Upper lobe of right lung (tissue), 1 donor: ENCODE data around the gene TMEM209. TPM values are rescaled to one million over a fixed set of nuclear protein-coding genes. Genes with fewer than 3 reads are reported as not detected.

Experiments
- ATAC-seq: fragments of 200-7000 bp; cut with Tn5 transposase; one replicate; pipeline ENCODE4 v1.9.1; 2020; ENCODE audit warnings: mild to moderate bottlenecking, moderate library complexity
- DNase-seq: peaks from one replicate; pipeline ENCODE4 v3.0.0-alpha.2; 2020
- H3K27ac ChIP-seq: fragments of 200-600 bp; one replicate; pipeline ENCODE4 v1.8.0; 2022
- H3K27me3 ChIP-seq: fragments of 200-600 bp; one replicate; pipeline ENCODE4 v1.8.0; 2022; ENCODE audit warnings: mild to moderate bottlenecking
- H3K36me3 ChIP-seq: fragments of 200-600 bp; one replicate; pipeline ENCODE4 v1.8.0; 2022
- H3K4me1 ChIP-seq: fragments of 200-600 bp; one replicate; pipeline ENCODE4 v1.8.0; 2022
- H3K4me3 ChIP-seq: fragments of 200-600 bp; one replicate; pipeline ENCODE4 v1.8.0; 2022; ENCODE audit warnings: mild to moderate bottlenecking
- H3K9me3 ChIP-seq: fragments of 200-600 bp; one replicate; pipeline ENCODE4 v1.8.0; 2022
- intact Hi-C: fragments of 100-400 bp; cut with DNase I; formaldehyde crosslinking; loops from one replicate; pipeline ENCODE4 v1.11.0; 2022
- total RNA-seq: library from RNA; stranded (reverse); fragmentation: NEBNext Ultra II Directional; extraction: Animal tissue kit (Norgen Biotek cat#: 25700); gene quantifications from one replicate; pipeline ENCODE4 v1.2.1, GENCODE V29; 2021
- TF ChIP-seq, protein P1 (sequence below): fragments of 200-600 bp; IDR thresholded peaks from one replicate; pipeline ENCODE4 v1.8.0; 2022; ENCODE audit warnings: antibody characterized with exemption
- donor health status: DM: no; HTN: yes; CAD: no; lungs with severe emphysema.

Gene TMEM209
- total RNA-seq, 1 donor from 2014 or later = 18.3 TPM

- Histone ChIP-seq H3K4me1 (no peaks in the 10 kb centered on the region), H3K4me3 (no peak overlapping the region), H3K36me3 (peaks cover 68% of the 10 kb centered on the region), H3K9me3 (no peaks in the 10 kb centered on the region), H3K27me3 (no peaks in the 10 kb centered on the region), H3K27ac (no peak overlapping the region)
- TF ChIP-seq, protein P1, sequence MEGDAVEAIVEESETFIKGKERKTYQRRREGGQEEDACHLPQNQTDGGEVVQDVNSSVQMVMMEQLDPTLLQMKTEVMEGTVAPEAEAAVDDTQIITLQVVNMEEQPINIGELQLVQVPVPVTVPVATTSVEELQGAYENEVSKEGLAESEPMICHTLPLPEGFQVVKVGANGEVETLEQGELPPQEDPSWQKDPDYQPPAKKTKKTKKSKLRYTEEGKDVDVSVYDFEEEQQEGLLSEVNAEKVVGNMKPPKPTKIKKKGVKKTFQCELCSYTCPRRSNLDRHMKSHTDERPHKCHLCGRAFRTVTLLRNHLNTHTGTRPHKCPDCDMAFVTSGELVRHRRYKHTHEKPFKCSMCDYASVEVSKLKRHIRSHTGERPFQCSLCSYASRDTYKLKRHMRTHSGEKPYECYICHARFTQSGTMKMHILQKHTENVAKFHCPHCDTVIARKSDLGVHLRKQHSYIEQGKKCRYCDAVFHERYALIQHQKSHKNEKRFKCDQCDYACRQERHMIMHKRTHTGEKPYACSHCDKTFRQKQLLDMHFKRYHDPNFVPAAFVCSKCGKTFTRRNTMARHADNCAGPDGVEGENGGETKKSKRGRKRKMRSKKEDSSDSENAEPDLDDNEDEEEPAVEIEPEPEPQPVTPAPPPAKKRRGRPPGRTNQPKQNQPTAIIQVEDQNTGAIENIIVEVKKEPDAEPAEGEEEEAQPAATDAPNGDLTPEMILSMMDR = no peak
- DNase-seq (no peak), ATAC-seq (no peak)
- intact Hi-C loops = no loop called here
Measured at GRCh38 chr7:130178251-130178650, 27.0 kb downstream of the TMEM209 start.

DNA sequence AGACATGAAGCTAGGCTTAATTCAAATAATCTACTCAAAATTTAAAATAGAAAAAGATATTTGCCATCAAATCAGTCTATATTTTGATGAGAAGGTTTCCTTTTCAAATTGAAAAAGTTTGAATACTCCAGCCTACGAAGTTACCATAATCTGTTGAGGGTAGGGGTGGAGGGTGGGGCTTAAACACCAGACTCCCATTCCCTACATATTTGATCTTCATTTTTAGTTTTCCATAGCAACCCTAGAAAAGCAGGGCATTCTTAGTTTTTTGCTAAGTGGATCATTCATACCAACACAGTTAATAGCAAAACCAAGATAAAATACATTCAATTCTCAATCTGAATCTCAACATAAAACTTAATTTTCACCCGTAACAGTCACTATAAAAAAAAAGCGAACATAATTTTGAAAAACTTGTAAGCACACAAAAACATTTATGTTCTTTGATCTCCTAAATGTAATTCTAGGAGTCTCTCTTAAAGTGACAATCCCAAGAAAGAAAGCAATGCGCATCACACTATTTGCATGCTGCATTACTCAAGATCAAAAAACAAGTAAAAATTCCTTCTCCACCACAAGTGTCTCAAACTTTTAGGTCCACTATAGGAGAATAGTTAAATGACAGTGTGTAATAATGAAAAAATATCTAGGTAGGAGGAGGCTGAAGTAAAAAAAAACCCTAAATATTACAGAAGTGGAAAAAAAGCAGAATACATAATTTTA, 30.8 kb downstream of the TMEM209 start:
- DNase-seq = no peak
- H3K27me3 ChIP-seq = no peaks in the 10 kb centered on the region
- H3K36me3 ChIP-seq = peaks cover 69% of the 10 kb centered on the region
- H3K4me1 ChIP-seq = no peaks in the 10 kb centered on the region
- TF ChIP-seq, protein P1 = no peak
- ATAC-seq = no peak
- intact Hi-C loops = no loop called here
- H3K27ac ChIP-seq = no peak overlapping the region
- no peaks in the 10 kb centered on the region for H3K9me3 ChIP-seq
- H3K4me3 ChIP-seq = no peak overlapping the region

DNA sequence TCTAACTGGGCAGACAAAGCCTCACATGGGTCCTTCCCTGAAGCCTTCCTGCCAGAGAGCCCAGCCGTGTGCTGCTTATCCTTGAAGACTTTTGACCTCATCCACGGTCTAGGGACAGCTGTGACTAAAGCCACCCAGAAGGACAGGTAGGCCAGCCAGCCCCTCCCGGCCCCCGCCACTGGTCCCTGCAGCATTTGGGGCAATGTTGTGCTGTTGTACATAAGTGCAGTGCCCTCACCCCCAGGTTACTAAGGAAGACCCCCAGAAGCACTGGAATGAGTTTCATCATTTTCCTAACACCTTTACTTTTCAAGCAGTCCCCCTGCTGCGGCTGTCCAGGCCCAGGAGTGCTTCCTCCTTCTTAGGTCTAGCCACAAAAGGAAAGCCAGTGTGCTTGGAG, 43.0 kb downstream of the TMEM209 start:
- Histone ChIP-seq H3K27ac (no peak overlapping the region), H3K4me3 (no peak overlapping the region), H3K36me3 (peaks cover 58% of the 10 kb centered on the region), H3K4me1 (no peaks in the 10 kb centered on the region), H3K27me3 (no peaks in the 10 kb centered on the region), H3K9me3 (no peaks in the 10 kb centered on the region)
- intact Hi-C loops = no loop called here
- ATAC-seq (no peak), DNase-seq (no peak)
- TF ChIP-seq, protein P1 = no peak

DNA sequence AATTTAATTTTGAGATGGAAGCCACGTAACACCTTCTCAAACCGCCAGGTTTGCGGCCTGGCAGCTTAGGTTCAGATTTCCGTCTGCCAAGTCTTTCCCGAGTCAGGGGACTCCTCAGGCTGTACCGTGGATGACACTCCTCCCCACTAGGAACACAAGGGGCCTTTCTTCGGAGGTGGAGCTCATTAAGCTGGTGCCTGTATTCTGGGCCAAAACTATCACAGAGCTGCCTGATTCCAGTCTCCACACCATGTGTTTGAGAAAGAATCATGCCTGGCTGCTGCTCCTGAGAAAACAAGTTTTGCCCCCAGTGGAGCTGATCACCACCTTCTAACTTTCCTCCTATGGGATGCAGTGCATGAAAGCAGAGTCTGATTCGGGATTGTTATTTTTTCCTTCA, 44.8 kb downstream of the TMEM209 start:
- no peak for DNase-seq
- H3K4me3 ChIP-seq = no peak overlapping the region
- H3K27me3 ChIP-seq = no peaks in the 10 kb centered on the region
- H3K9me3 ChIP-seq = no peaks in the 10 kb centered on the region
- TF ChIP-seq, protein P1 = no peak
- ATAC-seq = no peak
- no peak overlapping the region for H3K27ac ChIP-seq
- H3K36me3 ChIP-seq = peaks cover 42% of the 10 kb centered on the region
- H3K4me1 ChIP-seq = no peaks in the 10 kb centered on the region
- intact Hi-C loops = no loop called here

DNA sequence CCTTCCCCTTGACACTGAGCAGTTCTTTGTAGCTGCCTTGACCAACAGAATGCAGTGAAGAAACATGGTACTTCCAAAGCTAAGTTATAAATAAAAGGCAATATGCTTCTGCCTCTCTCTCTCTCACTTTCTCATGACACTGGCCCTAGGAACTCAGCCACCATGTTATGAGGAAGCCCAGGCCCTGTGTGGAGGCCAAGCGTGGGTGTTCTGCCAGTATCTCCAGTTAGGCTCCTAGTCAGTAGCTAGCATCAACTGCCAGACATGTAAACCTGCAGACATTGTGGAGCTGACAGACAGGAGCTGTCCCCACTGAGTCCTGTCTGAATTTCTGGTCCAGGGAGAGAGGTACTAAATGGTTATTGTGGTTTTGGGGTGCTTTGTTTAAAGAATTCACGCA, 45.2 kb downstream of the TMEM209 start:
- Histone ChIP-seq H3K27ac (no peak overlapping the region), H3K4me1 (no peaks in the 10 kb centered on the region), H3K27me3 (no peaks in the 10 kb centered on the region), H3K9me3 (no peaks in the 10 kb centered on the region), H3K36me3 (peaks cover 37% of the 10 kb centered on the region), H3K4me3 (no peak overlapping the region)
- TF ChIP-seq, protein P1 = no peak
- DNase-seq (no peak), ATAC-seq (no peak)
- intact Hi-C loops = no loop called here

- no peaks in the 10 kb centered on the region for H3K27me3 ChIP-seq
- intact Hi-C loops = no loop called here
- no peak for DNase-seq
- H3K27ac ChIP-seq = no peak overlapping the region
- H3K36me3 ChIP-seq = peaks cover 18% of the 10 kb centered on the region
- H3K4me1 ChIP-seq = no peaks in the 10 kb centered on the region
- TF ChIP-seq, protein P1 = no peak
- no peaks in the 10 kb centered on the region for H3K9me3 ChIP-seq
- H3K4me3 ChIP-seq = no peak overlapping the region
- no peak for ATAC-seq
Measured at GRCh38 chr7:130157700-130158099, 47.5 kb downstream of the TMEM209 start.
